ENCODE data around the gene PSAPL1. TPM values are rescaled to one million over a fixed set of nuclear protein-coding genes. Genes with fewer than 3 reads are reported as not detected.

The PSAPL1 gene
- total and polyA plus RNA-seq, 9 of the 15 experiments (the other 6 are each of a cell fraction or from before 2014, with no cell fraction given) = not detected

DNA sequence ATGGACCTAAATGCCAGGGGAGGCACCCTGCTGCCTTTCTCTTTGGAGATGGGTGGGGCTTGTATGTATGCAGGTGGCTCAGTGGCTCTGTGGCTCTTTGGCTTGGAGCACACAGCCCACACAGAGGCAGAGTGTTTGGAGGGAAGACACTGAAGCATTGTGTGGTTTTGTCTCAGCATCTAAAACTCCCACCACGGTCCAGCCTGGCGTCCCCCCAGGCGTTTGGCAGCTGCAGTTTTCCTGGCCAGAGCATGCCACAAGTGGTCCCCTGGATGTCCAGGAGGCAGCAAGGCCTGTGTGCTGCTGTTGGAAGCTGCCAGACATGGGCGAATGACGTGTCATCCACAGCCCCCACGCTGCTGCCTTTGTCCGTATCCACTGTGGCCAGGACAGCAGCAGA is 32.2 kb upstream of the PSAPL1 start:
- ATAC-seq = no peak
- in situ Hi-C loops (cut with MboI) = no loop called here
- Histone ChIP-seq H3K9me3 (replicated peaks; ENCODE audit: control insufficient read depth, insufficient read depth, low read depth, low read length) (no peaks in the 10 kb centered on the region), H3K36me3 (ENCODE audit: control insufficient read depth, insufficient read depth, low read length) (no peaks in the 10 kb centered on the region), H3K9ac (ENCODE audit: insufficient read depth in 1 of 2, low read depth in 2 of 2, low read length in 2 of 2) (no peak overlapping the region; a peak in 1 of 4 replicates), H3K27me3 (ENCODE audit: control insufficient read depth in 2 of 2, insufficient read depth in 2 of 2, low read length in 2 of 2) (peaks cover under 1 to 49% of the 10 kb centered on the region in 2 experiments; a peak in 3 of 5 replicates), H2AFZ (ENCODE audit: low read depth, low read length) (no peak overlapping the region), H3K27ac (ENCODE audit: extremely low read depth, low read depth, low read length) (no peak overlapping the region), H3K4me1 (replicated peaks in 1 of 2; ENCODE audit: control insufficient read depth in 2 of 2, insufficient read depth in 2 of 2, low read length in 2 of 2) (no peaks in the 10 kb centered on the region), H3K9me1 (ENCODE audit: control insufficient read depth, insufficient read depth, low read length) (no peaks in the 10 kb centered on the region), H3K4me3 (no peak overlapping the region), H3K79me2 (ENCODE audit: control insufficient read depth, insufficient read depth, low read length) (no peaks in the 10 kb centered on the region), H3K4me2 (ENCODE audit: insufficient read depth, low read length) (no peak overlapping the region), H4K20me1 (replicated peaks; ENCODE audit: control insufficient read depth, insufficient read depth, low read length) (peaks cover 2% of the 10 kb centered on the region; the same call in 1 of the 2 replicates)
- no peak for FAIRE-seq
- CTCF ChIA-PET (ENCODE audit: low intra/inter-chr PET ratio) = no interaction called here
- no peak for DNase-seq (ENCODE audit: extremely low read depth in 1 of 4, low spot score in 3 of 4)
- TF ChIP-seq TRIM24 (IDR thresholded peaks at IDR 0.05) = no peak
- TF ChIP-seq TEAD4 (IDR thresholded peaks at IDR 0.05; ENCODE audit: low read length) = no peak
- TF ChIP-seq TEAD4 (CRISPR knock-in tag; IDR thresholded peaks at IDR 0.05; ENCODE audit: borderline replicate concordance) = no peak
- 0% methylated on average over 7 of the region's 7 CpGs for WGBS (ENCODE audit: insufficient coverage, low coverage, missing lambda C conversion rate)
- POLR2A ChIA-PET = interaction anchor here (0.6 kb wide), 1 partner anchor 53 kb away, joined by 4 read pairs; no protein-coding TSS in a partner anchor
- intact Hi-C loops (cut with micrococcal nuclease) = no loop called here
- BruUV-seq (replicated peaks) = no TSS peak

DNA sequence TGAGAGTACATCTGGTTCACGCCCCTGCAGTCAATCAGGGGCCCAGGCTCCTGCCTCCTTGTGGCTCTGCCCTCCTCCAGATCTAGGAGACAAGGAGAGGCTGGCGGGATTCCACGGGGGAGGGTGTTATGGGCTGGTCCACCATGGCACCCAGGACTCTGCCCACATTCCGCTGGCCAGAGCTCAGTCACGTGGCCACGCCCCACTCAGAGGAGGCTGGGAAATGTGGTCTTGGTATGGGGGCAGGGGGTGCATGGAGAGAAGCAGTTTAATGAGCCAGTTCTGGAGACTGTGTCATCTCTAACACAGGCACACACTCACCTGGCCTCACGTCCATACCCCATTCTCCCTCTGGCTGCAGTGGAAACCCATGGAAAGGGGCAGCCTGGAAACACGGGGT is 31.5 kb upstream of the PSAPL1 start:
- H2AFZ ChIP-seq (ENCODE audit: low read depth, low read length) = no peak overlapping the region
- ChIA-PET CTCF (ENCODE audit: low intra/inter-chr PET ratio) (no interaction called here), POLR2A (no interaction called here)
- in situ Hi-C loops (cut with MboI) = no loop called here
- TF ChIP-seq NR2C1 (IDR thresholded peaks at IDR 0.05) = no peak
- TF ChIP-seq NR2C1 (tag; IDR thresholded peaks at IDR 0.05) = no peak
- TF ChIP-seq, protein P1, sequence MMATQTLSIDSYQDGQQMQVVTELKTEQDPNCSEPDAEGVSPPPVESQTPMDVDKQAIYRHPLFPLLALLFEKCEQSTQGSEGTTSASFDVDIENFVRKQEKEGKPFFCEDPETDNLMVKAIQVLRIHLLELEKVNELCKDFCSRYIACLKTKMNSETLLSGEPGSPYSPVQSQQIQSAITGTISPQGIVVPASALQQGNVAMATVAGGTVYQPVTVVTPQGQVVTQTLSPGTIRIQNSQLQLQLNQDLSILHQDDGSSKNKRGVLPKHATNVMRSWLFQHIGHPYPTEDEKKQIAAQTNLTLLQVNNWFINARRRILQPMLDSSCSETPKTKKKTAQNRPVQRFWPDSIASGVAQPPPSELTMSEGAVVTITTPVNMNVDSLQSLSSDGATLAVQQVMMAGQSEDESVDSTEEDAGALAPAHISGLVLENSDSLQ (IDR thresholded peaks at IDR 0.05) = peak; percentile 50; the same call in 1 of the 2 replicates
- no peak overlapping the region; a peak in 1 of 4 replicates for H3K9ac ChIP-seq (ENCODE audit: insufficient read depth in 1 of 2, low read depth in 2 of 2, low read length in 2 of 2)
- H3K9me3 ChIP-seq (replicated peaks; ENCODE audit: control insufficient read depth, insufficient read depth, low read depth, low read length) = no peaks in the 10 kb centered on the region
- no peak for FAIRE-seq
- WGBS (ENCODE audit: insufficient coverage, low coverage, missing lambda C conversion rate) = 0% methylated on average over 8 of the region's 8 CpGs
- H3K79me2 ChIP-seq (ENCODE audit: control insufficient read depth, insufficient read depth, low read length) = no peaks in the 10 kb centered on the region
- peaks cover 0 to 49% of the 10 kb centered on the region in 2 experiments; a peak in 3 of 5 replicates for H3K27me3 ChIP-seq (ENCODE audit: control insufficient read depth in 2 of 2, insufficient read depth in 2 of 2, low read length in 2 of 2)
- ATAC-seq = no peak
- peak in 2 of 4 experiments; percentile 14 to 16 for DNase-seq (ENCODE audit: extremely low read depth in 1 of 4, low spot score in 3 of 4)
- H3K4me3 ChIP-seq = no peak overlapping the region
- no TSS peak for BruUV-seq (replicated peaks)
- H3K4me2 ChIP-seq (ENCODE audit: insufficient read depth, low read length) = no peak overlapping the region
- intact Hi-C loops (cut with micrococcal nuclease) = no loop called here
- no peaks in the 10 kb centered on the region; a peak in 1 of 5 replicates for H3K4me1 ChIP-seq (replicated peaks in 1 of 2; ENCODE audit: control insufficient read depth in 2 of 2, insufficient read depth in 2 of 2, low read length in 2 of 2)
- H3K9me1 ChIP-seq (ENCODE audit: control insufficient read depth, insufficient read depth, low read length) = no peaks in the 10 kb centered on the region
- no peaks in the 10 kb centered on the region for H3K36me3 ChIP-seq (ENCODE audit: control insufficient read depth, insufficient read depth, low read length)
- H3K27ac ChIP-seq (ENCODE audit: extremely low read depth, low read depth, low read length) = no peak overlapping the region
- peaks cover 9% of the 10 kb centered on the region for H4K20me1 ChIP-seq (replicated peaks; ENCODE audit: control insufficient read depth, insufficient read depth, low read length)
